Stimulated activated effector memory CD8-positive, alpha-beta T cell treated with anti-CD3 and anti-CD28 coated beads, Interleukin-12 subunit alpha, Interleukin-12 subunit beta, amount 100 ng/mL, for 72 hours (primary cell): Measurements from ENCODE around the gene BOC.

ENCODE experiments used
- ATAC-seq: fragments of 150-1000 bp; cut with Tn5 transposase; 2 replicates; pipeline ENCODE4 v1.10.0; 2021
- DNase-seq, 2 donors: peaks; one replicate each; pipeline ENCODE4 v3.0.0; 2021 to 2022; ENCODE audit warnings: low spot score in 2 of 2
- H3K27ac Mint-ChIP-seq: one replicate; pipeline ENCODE4 v1.8.0; 2022; ENCODE audit warnings: mild to moderate bottlenecking, mixed read lengths
- H3K36me3 Mint-ChIP-seq: one replicate; pipeline ENCODE4 v1.8.0; 2022; ENCODE audit warnings: mild to moderate bottlenecking, mixed read lengths
- H3K4me1 Mint-ChIP-seq: one replicate; pipeline ENCODE4 v1.8.0; 2022; ENCODE audit warnings: mixed read lengths
- H3K4me3 Mint-ChIP-seq: one replicate; pipeline ENCODE4 v1.8.0; 2022; ENCODE audit warnings: mild to moderate bottlenecking, mixed read lengths
- H3K9me3 Mint-ChIP-seq: one replicate; pipeline ENCODE4 v1.8.0; 2022; ENCODE audit warnings: mixed read lengths

BOC gene

GRCh38 chr3:113247675-113248458 lies 36.5 kb downstream of the BOC start:
- H3K4me1 Mint-ChIP-seq = no peaks in the 10 kb centered on the region
- DNase-seq (no peak), ATAC-seq (no peak)
- no peak overlapping the region for H3K27ac Mint-ChIP-seq
- H3K36me3 Mint-ChIP-seq = no peaks in the 10 kb centered on the region
- H3K4me3 Mint-ChIP-seq = no peak overlapping the region
- no peaks in the 10 kb centered on the region for H3K9me3 Mint-ChIP-seq

DNA sequence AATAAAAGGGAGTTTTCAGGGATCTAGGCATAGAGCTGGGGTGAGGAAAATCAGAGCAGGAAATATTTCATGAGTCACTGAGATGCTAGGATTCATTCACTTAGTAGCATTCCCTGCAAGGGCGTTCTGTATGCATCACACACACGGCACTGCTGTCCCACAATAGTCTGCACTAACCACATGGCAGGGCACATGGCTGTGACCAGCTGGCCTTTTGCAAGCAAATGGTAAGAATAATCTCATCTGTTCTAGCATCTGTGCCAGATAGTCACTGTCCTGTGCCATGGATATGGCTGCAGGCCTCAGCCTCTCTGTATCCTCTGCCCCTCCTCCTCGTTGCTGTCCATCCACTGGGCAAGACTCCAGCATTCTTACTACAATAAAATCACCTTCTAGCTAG lies 37.8 kb downstream of the BOC start:
- no peaks in the 10 kb centered on the region for H3K9me3 Mint-ChIP-seq
- no peak for DNase-seq
- H3K4me1 Mint-ChIP-seq = no peaks in the 10 kb centered on the region
- H3K27ac Mint-ChIP-seq = no peak overlapping the region
- H3K36me3 Mint-ChIP-seq = no peaks in the 10 kb centered on the region
- no peak overlapping the region for H3K4me3 Mint-ChIP-seq
- no peak for ATAC-seq

- no peak overlapping the region for H3K4me3 Mint-ChIP-seq
- H3K36me3 Mint-ChIP-seq = no peaks in the 10 kb centered on the region
- H3K4me1 Mint-ChIP-seq = no peaks in the 10 kb centered on the region
- ATAC-seq (no peak), DNase-seq (no peak)
- H3K27ac Mint-ChIP-seq = no peak overlapping the region
- H3K9me3 Mint-ChIP-seq = no peaks in the 10 kb centered on the region
These were observed 38.2 kb downstream of the BOC start for GRCh38 chr3:113249601-113250000.

DNA sequence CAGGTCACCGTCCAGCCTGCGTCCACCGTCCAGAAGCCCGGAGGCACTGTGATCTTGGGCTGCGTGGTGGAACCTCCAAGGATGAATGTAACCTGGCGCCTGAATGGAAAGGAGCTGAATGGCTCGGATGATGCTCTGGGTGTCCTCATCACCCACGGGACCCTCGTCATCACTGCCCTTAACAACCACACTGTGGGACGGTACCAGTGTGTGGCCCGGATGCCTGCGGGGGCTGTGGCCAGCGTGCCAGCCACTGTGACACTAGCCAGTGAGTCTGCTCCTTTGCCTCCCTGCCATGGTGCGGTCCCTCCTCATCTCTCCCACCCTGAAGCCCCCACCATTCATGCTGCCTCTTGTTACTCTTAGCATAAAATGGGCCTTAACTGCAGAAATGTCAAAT lies 39.2 kb downstream of the BOC start:
- H3K4me3 Mint-ChIP-seq = no peak overlapping the region
- no peaks in the 10 kb centered on the region for H3K36me3 Mint-ChIP-seq
- DNase-seq = no peak
- H3K27ac Mint-ChIP-seq = no peak overlapping the region
- no peak for ATAC-seq
- no peaks in the 10 kb centered on the region for H3K4me1 Mint-ChIP-seq
- no peaks in the 10 kb centered on the region for H3K9me3 Mint-ChIP-seq

DNA sequence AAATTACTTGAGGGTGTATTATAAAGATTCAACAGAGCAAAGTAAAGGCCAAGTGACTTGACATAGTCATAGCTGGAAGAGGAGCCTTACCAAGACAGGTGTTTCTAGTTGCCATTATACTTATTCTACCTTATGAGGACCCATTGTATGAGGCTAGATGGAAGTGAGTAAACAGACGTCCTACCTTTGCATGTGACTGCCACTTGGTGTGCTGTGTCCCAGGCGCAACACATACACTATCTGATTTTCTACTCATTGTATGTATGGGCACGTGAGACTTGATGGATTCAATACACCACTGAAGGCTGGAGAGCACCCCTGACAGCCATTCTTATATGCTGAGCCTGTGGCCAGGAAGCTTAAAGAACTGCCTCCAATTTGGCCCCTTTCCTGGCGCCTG lies 40.5 kb downstream of the BOC start:
- no peak overlapping the region for H3K4me3 Mint-ChIP-seq
- no peak for ATAC-seq
- H3K4me1 Mint-ChIP-seq = no peaks in the 10 kb centered on the region
- H3K9me3 Mint-ChIP-seq = no peaks in the 10 kb centered on the region
- no peak for DNase-seq
- H3K36me3 Mint-ChIP-seq = no peaks in the 10 kb centered on the region
- no peak overlapping the region for H3K27ac Mint-ChIP-seq

DNA sequence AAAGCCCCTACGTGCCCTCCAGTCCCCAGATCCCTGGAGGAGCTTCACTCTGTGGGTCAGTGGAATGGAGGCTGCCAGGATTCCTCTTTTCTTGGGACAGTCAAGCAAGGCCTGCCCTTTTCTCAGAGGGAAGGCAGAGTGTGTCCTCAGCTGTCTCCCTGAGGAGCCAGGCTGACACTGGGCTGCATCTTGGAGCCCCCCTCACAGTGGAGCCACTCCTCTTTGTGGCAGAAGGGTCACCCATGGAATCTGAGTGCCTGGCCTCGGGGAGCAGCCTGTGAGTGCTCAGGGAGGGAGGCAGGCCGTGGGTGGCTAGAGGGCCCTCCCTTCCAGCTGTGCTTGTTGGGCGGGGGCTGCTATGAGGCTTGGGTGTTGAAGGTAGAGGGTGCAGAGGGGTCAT lies 41.2 kb downstream of the BOC start:
- DNase-seq (no peak), ATAC-seq (no peak)
- Mint-ChIP-seq H3K36me3 (no peaks in the 10 kb centered on the region), H3K4me1 (no peaks in the 10 kb centered on the region), H3K27ac (no peak overlapping the region), H3K4me3 (no peak overlapping the region), H3K9me3 (no peaks in the 10 kb centered on the region)

- H3K9me3 Mint-ChIP-seq = no peaks in the 10 kb centered on the region
- H3K4me3 Mint-ChIP-seq = no peak overlapping the region
- no peak overlapping the region for H3K27ac Mint-ChIP-seq
- no peaks in the 10 kb centered on the region for H3K4me1 Mint-ChIP-seq
- ATAC-seq (no peak), DNase-seq (no peak)
- H3K36me3 Mint-ChIP-seq = no peaks in the 10 kb centered on the region
These were observed 42.3 kb downstream of the BOC start for GRCh38 chr3:113253702-113254101.

GRCh38 chr3:113254171-113254947 lies 43.0 kb downstream of the BOC start:
- Mint-ChIP-seq H3K27ac (no peak overlapping the region), H3K4me1 (no peaks in the 10 kb centered on the region), H3K36me3 (no peaks in the 10 kb centered on the region), H3K9me3 (no peaks in the 10 kb centered on the region), H3K4me3 (no peak overlapping the region)
- ATAC-seq = no peak
- DNase-seq = no peak

- no peak for ATAC-seq
These were observed 43.9 kb downstream of the BOC start for GRCh38 chr3:113255100-113255853.

DNA sequence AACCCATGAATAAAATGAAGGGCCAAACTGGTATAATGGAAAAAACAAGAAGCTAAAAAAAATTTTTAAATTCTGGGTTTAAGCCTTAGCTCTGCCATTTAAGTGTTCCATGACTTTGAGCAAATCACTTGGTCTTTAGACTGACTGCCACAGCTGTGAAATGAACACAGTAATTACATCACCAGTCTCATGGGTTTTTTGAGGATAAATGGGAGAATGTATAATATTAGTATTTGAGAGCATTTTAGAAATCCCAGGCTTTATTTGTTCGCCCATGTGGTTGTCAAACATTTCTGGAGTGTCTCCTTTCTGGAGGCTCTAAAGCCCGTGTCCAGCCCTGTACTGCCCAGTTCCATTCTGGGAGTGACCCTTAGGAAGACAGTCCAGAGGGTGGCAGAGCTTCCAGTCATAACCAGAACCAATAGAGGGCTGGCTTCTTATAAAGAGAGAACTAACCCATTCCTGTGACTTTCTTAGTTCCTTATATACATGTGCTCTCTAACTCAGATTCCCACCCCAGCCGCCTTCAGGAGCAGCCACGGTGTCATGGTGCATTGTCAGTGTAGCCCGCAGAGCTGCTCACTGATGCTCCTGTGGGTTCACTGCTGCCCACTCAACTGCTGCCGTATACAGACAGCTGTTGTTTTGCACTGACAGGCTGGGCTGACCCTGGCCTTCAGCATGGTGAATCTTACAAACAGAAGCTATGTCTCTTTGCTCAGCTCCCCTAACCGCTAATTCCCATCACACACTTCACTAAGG lies 44.7 kb downstream of the BOC start:
- Mint-ChIP-seq H3K27ac (no peak overlapping the region), H3K9me3 (no peaks in the 10 kb centered on the region), H3K4me3 (no peak overlapping the region), H3K36me3 (no peaks in the 10 kb centered on the region), H3K4me1 (no peaks in the 10 kb centered on the region)
- DNase-seq = no peak
- no peak for ATAC-seq

More at GRCh38 chr3:113255100-113255853, 43.9 kb downstream of the BOC start:
- no peaks in the 10 kb centered on the region for H3K36me3 Mint-ChIP-seq
- no peak overlapping the region for H3K4me3 Mint-ChIP-seq
- no peaks in the 10 kb centered on the region for H3K9me3 Mint-ChIP-seq
- no peaks in the 10 kb centered on the region for H3K4me1 Mint-ChIP-seq
- H3K27ac Mint-ChIP-seq = no peak overlapping the region
- no peak for DNase-seq

DNA sequence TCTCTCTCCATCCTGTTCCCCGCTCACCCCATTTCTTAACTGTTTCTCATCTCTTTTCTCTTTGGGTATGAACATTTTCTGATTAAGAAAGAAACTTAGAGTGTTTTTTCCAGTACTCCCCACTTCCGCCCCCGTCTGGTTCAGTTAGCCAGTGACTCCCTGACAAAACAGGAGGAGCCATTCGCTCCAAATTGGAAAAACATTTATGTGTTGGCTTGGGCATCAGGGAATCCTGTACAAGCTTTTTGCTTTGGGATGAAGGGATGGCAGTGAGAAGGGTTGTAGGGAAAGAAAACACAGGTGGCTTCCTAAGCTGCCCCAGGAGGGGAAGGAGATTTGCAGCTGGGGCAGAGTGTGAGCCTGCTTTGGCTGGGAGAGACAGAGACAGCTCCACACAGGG lies 47.0 kb downstream of the BOC start:
- no peak for DNase-seq
- no peak overlapping the region for H3K4me3 Mint-ChIP-seq
- H3K9me3 Mint-ChIP-seq = no peaks in the 10 kb centered on the region
- H3K36me3 Mint-ChIP-seq = no peaks in the 10 kb centered on the region
- no peak for ATAC-seq
- peak overlapping the region; percentile 26 for H3K27ac Mint-ChIP-seq
- no peaks in the 10 kb centered on the region for H3K4me1 Mint-ChIP-seq

- no peak for DNase-seq
- ATAC-seq = no peak
- no peaks in the 10 kb centered on the region for H3K4me1 Mint-ChIP-seq
- H3K4me3 Mint-ChIP-seq = no peak overlapping the region
- no peak overlapping the region for H3K27ac Mint-ChIP-seq
- no peaks in the 10 kb centered on the region for H3K36me3 Mint-ChIP-seq
- H3K9me3 Mint-ChIP-seq = no peaks in the 10 kb centered on the region
These were observed 47.8 kb downstream of the BOC start for GRCh38 chr3:113259196-113259595.

DNA sequence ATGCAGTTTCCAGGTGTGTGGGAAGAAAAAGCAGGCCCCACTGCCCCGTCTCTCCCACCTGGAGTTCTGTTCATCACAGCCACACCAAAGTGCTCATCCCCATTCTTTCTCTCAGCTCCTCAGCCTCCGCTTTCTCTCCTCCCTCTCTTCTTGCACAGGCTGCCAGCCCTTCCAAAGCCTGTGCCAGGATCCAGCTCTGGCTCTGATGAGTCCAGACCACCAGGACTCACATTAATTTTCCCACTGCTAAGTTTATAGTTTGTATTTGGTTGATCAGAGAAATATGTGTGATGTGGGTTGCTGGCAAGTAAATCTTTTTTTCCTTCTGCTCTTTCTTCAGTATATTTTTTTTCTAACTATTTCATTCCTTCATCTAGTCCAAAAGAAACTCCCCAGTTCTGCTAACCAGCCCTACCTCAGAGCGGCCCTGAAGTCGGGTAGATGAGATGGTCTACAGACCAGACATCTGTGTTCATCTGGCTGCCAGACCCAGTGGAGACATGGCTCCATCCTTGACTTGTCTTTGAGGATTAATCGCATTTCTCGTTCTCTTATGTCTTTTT lies 49.8 kb downstream of the BOC start:
- ATAC-seq (no peak), DNase-seq (no peak)
- Mint-ChIP-seq H3K4me3 (no peak overlapping the region), H3K27ac (no peak overlapping the region), H3K9me3 (no peaks in the 10 kb centered on the region), H3K36me3 (no peaks in the 10 kb centered on the region), H3K4me1 (no peaks in the 10 kb centered on the region)

DNA sequence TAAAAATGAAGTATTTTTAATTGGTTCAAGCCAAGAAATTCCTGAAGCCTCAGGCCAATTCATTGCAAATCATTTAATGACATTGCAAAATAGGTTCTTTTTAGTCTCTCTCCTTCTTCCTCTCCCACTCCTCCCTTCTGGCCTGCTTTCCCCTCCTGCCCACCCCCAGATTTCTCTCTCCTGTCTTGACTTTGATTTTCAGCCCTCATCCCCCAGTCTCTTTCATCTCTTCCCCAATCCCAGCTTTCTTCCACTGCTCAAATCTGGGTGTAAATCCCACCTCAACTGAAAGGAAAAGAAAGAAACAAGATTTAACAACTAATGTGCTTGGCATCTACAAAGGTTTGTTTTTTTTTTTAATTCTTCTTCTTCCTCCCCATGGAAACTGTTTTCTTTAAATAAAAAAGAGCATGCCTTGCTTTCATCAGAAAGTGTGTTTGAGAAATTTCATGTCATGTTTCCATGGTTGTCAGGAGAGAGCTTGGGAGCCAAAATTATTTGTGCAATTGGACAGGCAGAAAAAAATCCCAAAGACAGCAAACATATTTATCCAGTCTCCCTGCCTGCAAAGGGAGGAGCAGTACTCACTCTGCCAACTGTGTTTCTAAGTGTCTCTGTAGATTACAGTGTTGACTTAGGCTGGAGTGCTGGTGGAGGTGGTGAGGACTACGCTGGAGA lies 50.4 kb downstream of the BOC start:
- H3K27ac Mint-ChIP-seq = no peak overlapping the region
- H3K9me3 Mint-ChIP-seq = no peaks in the 10 kb centered on the region
- H3K4me3 Mint-ChIP-seq = no peak overlapping the region
- H3K36me3 Mint-ChIP-seq = no peaks in the 10 kb centered on the region
- DNase-seq (no peak), ATAC-seq (no peak)
- H3K4me1 Mint-ChIP-seq = no peaks in the 10 kb centered on the region
